Mesendoderm (in vitro differentiated cells): ENCODE data around the gene LY6G6F.

Source experiments
- DNase-seq: peaks from one replicate; pipeline ENCODE4 v3.0.0; 2013
- H2AK5ac ChIP-seq: 2 replicates; pipeline ENCODE4 v1.6.1; 2013; ENCODE audit warnings: low read length, inconsistent platforms
- H2BK120ac ChIP-seq: 2 replicates; pipeline ENCODE4 v1.6.1; 2013; ENCODE audit warnings: low read depth, mild to moderate bottlenecking, low read length, moderate library complexity, mixed read lengths
- H2BK15ac ChIP-seq: replicated peaks from 2 replicates; pipeline ENCODE4 v1.6.1; 2013; ENCODE audit warnings: low read depth, mild to moderate bottlenecking, moderate library complexity
- H2BK5ac ChIP-seq: 2 replicates; pipeline ENCODE4 v1.6.1; 2013; ENCODE audit warnings: low read length, inconsistent platforms
- H3K18ac ChIP-seq: 2 replicates; pipeline ENCODE4 v1.6.1; 2013; ENCODE audit warnings: mild to moderate bottlenecking, low read length, mixed read lengths
- H3K23ac ChIP-seq: one replicate; pipeline ENCODE4 v1.6.1; 2013; ENCODE audit warnings: low read length
- H3K27ac ChIP-seq: 2 replicates; pipeline ENCODE4 v1.5.1; 2013; ENCODE audit warnings: low read depth, mild to moderate bottlenecking, inconsistent platforms, low read length, moderate library complexity
- H3K27me3 ChIP-seq: 2 replicates; pipeline ENCODE4 v1.6.1; 2013; ENCODE audit warnings: low read length, control low read depth, mild to moderate bottlenecking, inconsistent platforms; ENCODE audit not compliant: insufficient read depth, poor library complexity
- H3K36me3 ChIP-seq: 2 replicates; pipeline ENCODE4 v1.6.1; 2013; ENCODE audit warnings: low read length, inconsistent platforms; ENCODE audit not compliant: control insufficient read depth, insufficient read depth
- H3K4ac ChIP-seq: one replicate; pipeline ENCODE4 v1.6.1; 2013; ENCODE audit warnings: low read depth, mild to moderate bottlenecking, low read length, moderate library complexity
- H3K4me1 ChIP-seq: 2 replicates; pipeline ENCODE4 v1.6.1; 2013; ENCODE audit warnings: low read depth, low read length, inconsistent platforms; ENCODE audit not compliant: control insufficient read depth
- H3K4me2 ChIP-seq: 2 replicates; pipeline ENCODE4 v1.6.1; 2013; ENCODE audit warnings: low read length
- H3K4me3 ChIP-seq: 2 replicates; pipeline ENCODE4 v1.5.1; 2013; ENCODE audit warnings: mild to moderate bottlenecking, low read length
- H3K56ac ChIP-seq: one replicate; pipeline ENCODE4 v1.6.1; 2013; ENCODE audit warnings: low read length
- H3K79me1 ChIP-seq: 2 replicates; pipeline ENCODE4 v1.6.1; 2013; ENCODE audit warnings: low read length, inconsistent platforms
- H3K79me2 ChIP-seq: 2 replicates; pipeline ENCODE4 v1.6.1; 2013; ENCODE audit warnings: mild to moderate bottlenecking, low read length; ENCODE audit not compliant: control insufficient read depth, insufficient read depth
- H3K9ac ChIP-seq: 2 replicates; pipeline ENCODE4 v1.6.1; 2013; ENCODE audit warnings: low read length, inconsistent platforms
- H4K5ac ChIP-seq: one replicate; pipeline ENCODE4 v1.6.1; 2013; ENCODE audit warnings: low read length
- H4K8ac ChIP-seq: one replicate; pipeline ENCODE4 v1.6.1; 2013; ENCODE audit warnings: low read depth, mild to moderate bottlenecking, control low read depth, low read length, moderate library complexity
- whole genome bisulfite sequencing: extraction: QIAGEN DNeasy Blood & Tissue Kit; methylation state at CpG from one replicate; pipeline ENCODE4 v1.1.7; 2013; ENCODE audit warnings: low lambda C conversion rate, missing lambda C conversion rate; ENCODE audit not compliant: insufficient coverage; ENCODE audit errors: extremely low coverage; 5-methylcytosine and 5-hydroxymethylcytosine counted together

The LY6G6F gene

GRCh38 chr6:31730631-31731086 lies 24.0 kb downstream of the LY6G6F start:
- no peak overlapping the region for H3K4me2 ChIP-seq
- H3K4me3 ChIP-seq: no peak overlapping the region
- H3K27me3 ChIP-seq: no peaks in the 10 kb centered on the region
- H4K5ac ChIP-seq: no peak overlapping the region
- H3K18ac ChIP-seq: no peak overlapping the region
- H2BK5ac ChIP-seq: no peak overlapping the region
- H2BK15ac ChIP-seq: no peak overlapping the region
- DNase-seq: no peak
- no peak overlapping the region for H3K4ac ChIP-seq
- peaks cover 20% of the 10 kb centered on the region for H3K36me3 ChIP-seq
- H4K8ac ChIP-seq: no peak overlapping the region
- H3K23ac ChIP-seq: no peak overlapping the region
- peaks cover 9% of the 10 kb centered on the region for H3K4me1 ChIP-seq
- H3K79me1 ChIP-seq: peaks cover 21% of the 10 kb centered on the region
- no peak overlapping the region for H2BK120ac ChIP-seq
- no peak overlapping the region for H2AK5ac ChIP-seq
- peak overlapping the region; percentile 80 for H3K56ac ChIP-seq
- H3K27ac ChIP-seq: no peak overlapping the region
- peak overlapping the region; percentile 68 for H3K9ac ChIP-seq
- peaks cover 26% of the 10 kb centered on the region for H3K79me2 ChIP-seq
- no CpG with 5 or more reads among the region's 11 CpGs for WGBS

DNA sequence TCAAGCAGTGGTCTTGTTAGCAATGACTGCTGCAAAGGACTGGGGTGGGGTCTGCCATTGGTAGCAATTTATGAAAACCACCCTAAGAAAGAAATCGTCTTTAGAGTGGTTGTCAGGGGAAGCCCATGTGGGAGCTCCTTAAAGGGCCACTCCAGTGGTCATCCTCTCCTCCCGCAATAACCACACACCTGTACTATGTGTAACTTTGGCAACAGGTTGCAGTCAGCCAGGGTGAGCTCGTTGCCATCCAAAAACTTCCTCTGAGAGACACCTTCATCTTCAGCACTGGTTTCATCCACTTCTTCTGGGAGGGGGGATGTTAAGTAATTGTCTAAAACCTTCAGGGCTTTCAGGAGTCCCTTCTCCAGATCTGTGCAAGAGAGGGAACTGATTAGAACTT lies 25.4 kb downstream of the LY6G6F start:
- Histone ChIP-seq H3K9ac (no peak overlapping the region), H3K79me1 (peaks cover 21% of the 10 kb centered on the region), H2AK5ac (no peak overlapping the region), H2BK120ac (no peak overlapping the region), H3K4me3 (no peak overlapping the region), H3K4ac (no peak overlapping the region), H4K8ac (no peak overlapping the region), H3K27ac (no peak overlapping the region), H4K5ac (no peak overlapping the region), H3K36me3 (peaks cover 18% of the 10 kb centered on the region), H3K4me1 (peaks cover 12% of the 10 kb centered on the region), H3K23ac (no peak overlapping the region), H3K79me2 (peaks cover 32% of the 10 kb centered on the region), H3K56ac (no peak overlapping the region), H3K4me2 (no peak overlapping the region), H3K27me3 (no peaks in the 10 kb centered on the region), H2BK5ac (no peak overlapping the region), H3K18ac (no peak overlapping the region), H2BK15ac (no peak overlapping the region)
- WGBS: no CpG with 5 or more reads among the region's 3 CpGs
- no peak for DNase-seq

DNA sequence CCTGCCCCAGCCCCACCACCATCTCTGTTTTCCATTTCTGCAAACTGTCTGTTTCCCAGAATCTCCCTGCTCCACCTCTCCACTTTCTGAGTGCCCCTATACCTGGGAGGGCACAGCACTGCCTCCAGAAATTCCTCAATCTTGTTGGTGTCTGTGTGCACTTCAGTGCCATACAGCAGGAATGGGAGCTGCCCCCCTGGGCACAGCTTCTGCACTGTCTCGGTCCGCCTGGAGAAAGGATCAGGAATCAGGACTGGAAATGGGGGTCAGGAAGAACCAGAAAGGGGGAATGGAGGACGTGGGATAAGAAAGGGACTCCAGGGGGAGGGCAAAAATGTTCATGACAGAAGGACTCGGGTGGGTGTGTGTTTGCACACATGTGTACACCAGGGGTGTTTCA lies 27.1 kb downstream of the LY6G6F start:
- H4K5ac ChIP-seq: no peak overlapping the region
- H3K56ac ChIP-seq: peak overlapping the region; percentile 99
- H2BK120ac ChIP-seq: no peak overlapping the region
- no peak overlapping the region for H3K4ac ChIP-seq
- peaks cover 13% of the 10 kb centered on the region for H3K79me1 ChIP-seq
- H3K36me3 ChIP-seq: peaks cover 16% of the 10 kb centered on the region
- H3K9ac ChIP-seq: peak overlapping the region; percentile 100
- no peak for DNase-seq
- H3K4me3 ChIP-seq: no peak overlapping the region
- no peak overlapping the region for H3K18ac ChIP-seq
- H3K23ac ChIP-seq: no peak overlapping the region
- no peak overlapping the region for H2BK15ac ChIP-seq
- peak overlapping the region; percentile 80 for H2AK5ac ChIP-seq
- no peak overlapping the region for H3K4me2 ChIP-seq
- H3K27ac ChIP-seq: no peak overlapping the region
- H3K27me3 ChIP-seq: no peaks in the 10 kb centered on the region
- no peak overlapping the region for H4K8ac ChIP-seq
- H2BK5ac ChIP-seq: no peak overlapping the region
- peaks cover 20% of the 10 kb centered on the region for H3K4me1 ChIP-seq
- WGBS: no CpG with 5 or more reads among the region's 4 CpGs
- H3K79me2 ChIP-seq: peaks cover 29% of the 10 kb centered on the region

DNA sequence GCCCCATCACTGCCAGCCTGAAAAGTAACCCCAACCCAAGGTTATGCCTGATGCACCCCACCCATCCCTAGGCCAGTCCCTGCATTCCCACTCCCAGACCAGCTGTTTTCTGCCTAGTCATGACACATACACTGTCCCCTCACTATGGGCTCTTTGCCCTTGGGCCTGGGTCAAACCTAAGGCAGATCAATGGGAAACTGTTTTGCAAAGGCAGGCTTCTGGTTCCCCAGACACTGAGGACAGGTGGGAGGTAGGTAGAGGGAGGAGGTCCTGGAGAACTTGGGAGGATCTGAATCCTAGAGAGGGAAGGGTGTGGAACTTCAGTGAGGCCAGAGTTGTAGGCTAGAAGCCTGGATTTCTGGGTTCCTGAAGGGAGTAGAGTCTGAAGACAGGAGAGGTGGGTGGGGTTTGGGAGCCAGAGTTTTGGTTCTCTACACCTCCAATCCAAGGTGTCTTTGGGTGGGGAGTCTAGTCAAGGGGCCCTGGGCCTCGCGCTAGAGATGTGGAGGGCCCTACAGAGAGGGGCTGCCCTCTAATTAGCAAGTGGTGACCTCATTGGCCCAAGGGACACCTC lies 27.7 kb downstream of the LY6G6F start:
- H2BK15ac ChIP-seq: no peak overlapping the region
- peak overlapping the region; percentile 6 for H2BK5ac ChIP-seq
- H2BK120ac ChIP-seq: no peak overlapping the region
- H3K27me3 ChIP-seq: no peaks in the 10 kb centered on the region
- no peak overlapping the region for H3K23ac ChIP-seq
- H3K9ac ChIP-seq: peak overlapping the region; percentile 100
- H3K36me3 ChIP-seq: peaks cover 16% of the 10 kb centered on the region
- no peak for DNase-seq
- H4K5ac ChIP-seq: no peak overlapping the region
- H3K4me2 ChIP-seq: peak overlapping the region; percentile 93
- H3K79me2 ChIP-seq: peaks cover 28% of the 10 kb centered on the region
- H4K8ac ChIP-seq: no peak overlapping the region
- peak overlapping the region; percentile 99 for H3K56ac ChIP-seq
- no CpG with 5 or more reads among the region's 2 CpGs for WGBS
- no peak overlapping the region for H3K4ac ChIP-seq
- H3K27ac ChIP-seq: peak overlapping the region; percentile 18
- H3K4me1 ChIP-seq: peaks cover 22% of the 10 kb centered on the region
- H3K18ac ChIP-seq: peak overlapping the region; percentile 8
- peaks cover 11% of the 10 kb centered on the region for H3K79me1 ChIP-seq
- peak overlapping the region; percentile 80 for H2AK5ac ChIP-seq
- H3K4me3 ChIP-seq: peak overlapping the region; percentile 3

- H3K4me2 ChIP-seq: peak overlapping the region; percentile 93
- peak overlapping the region; percentile 85 for H3K27ac ChIP-seq
- H3K4me1 ChIP-seq: peaks cover 22% of the 10 kb centered on the region
- peak overlapping the region; percentile 100 for H3K9ac ChIP-seq
- H3K56ac ChIP-seq: peak overlapping the region; percentile 99
- peak overlapping the region; percentile 83 for H3K23ac ChIP-seq
- H3K79me2 ChIP-seq: peaks cover 28% of the 10 kb centered on the region
- H3K4me3 ChIP-seq: peak overlapping the region; percentile 99
- H2AK5ac ChIP-seq: no peak overlapping the region
- no peak overlapping the region for H2BK120ac ChIP-seq
- H3K4ac ChIP-seq: peak overlapping the region; percentile 1
- H3K36me3 ChIP-seq: peaks cover 16% of the 10 kb centered on the region
- no peaks in the 10 kb centered on the region for H3K27me3 ChIP-seq
- H2BK15ac ChIP-seq: no peak overlapping the region
- H3K79me1 ChIP-seq: peaks cover 11% of the 10 kb centered on the region
- no peak overlapping the region for H4K8ac ChIP-seq
- no CpG with 5 or more reads among the region's 18 CpGs for WGBS
- H4K5ac ChIP-seq: no peak overlapping the region
- H3K18ac ChIP-seq: peak overlapping the region; percentile 40
- peak; percentile 96 for DNase-seq
- peak overlapping the region; percentile 78 for H2BK5ac ChIP-seq
Observed at GRCh38 chr6:31734821-31735406, 28.2 kb downstream of the LY6G6F start.
